Left lobe of liver (tissue), 2 donors: Measurements from ENCODE around the gene SAMD13. TPM values are rescaled to one million over a fixed set of nuclear protein-coding genes. Genes with fewer than 3 reads are reported as not detected.

Experiments
- ATAC-seq: fragments of 200-7000 bp; cut with Tn5 transposase; one replicate; pipeline ENCODE4 v1.9.1; 2020; ENCODE audit warnings: mild to moderate bottlenecking, moderate library complexity
- DNase-seq: peaks from one replicate; pipeline ENCODE4 v3.0.0-alpha.2; 2020; ENCODE audit warnings: low spot score
- total RNA-seq: library from RNA; stranded (reverse); gene quantifications from one replicate; pipeline ENCODE4 v1.2.1, GENCODE V29; 2021
- donor health status: DM: no; HTN: no; CAD: no; lungs with moderate emphysema.
- donor health status: DM: no; HTN: yes; CAD: no.

The SAMD13 gene
- total RNA-seq, result 0.23 TPM

GRCh38 chr1:84301004-84301784 is at the start of gene SAMD13:
SAMD13 (plus strand) TSS chr1:84301708; CDS start chr1:84303235, 1,527 bp downstream.
- ATAC-seq (peak; percentile 47), DNase-seq (peak; percentile 74)

DNA sequence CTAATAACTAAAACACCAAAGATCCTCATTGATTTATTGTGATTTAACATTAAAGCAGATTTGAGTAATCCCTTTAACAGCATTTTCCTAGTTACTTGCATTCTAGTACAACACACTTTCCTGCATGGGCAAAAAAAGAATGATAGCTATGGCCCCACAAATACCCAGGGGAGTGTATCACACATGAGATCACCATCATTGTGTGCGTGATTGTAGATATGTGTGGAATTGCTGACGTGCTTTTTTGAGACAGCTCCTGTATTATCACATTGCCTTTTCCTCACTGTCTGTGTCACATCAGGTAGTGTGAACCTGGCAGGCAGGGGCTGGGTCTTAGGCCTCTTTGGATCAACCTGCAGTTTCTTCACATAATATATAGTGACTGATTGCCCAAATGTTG is 48.5 kb upstream of the SAMD13 start:
- DNase-seq, result no peak
- no peak for ATAC-seq

DNA sequence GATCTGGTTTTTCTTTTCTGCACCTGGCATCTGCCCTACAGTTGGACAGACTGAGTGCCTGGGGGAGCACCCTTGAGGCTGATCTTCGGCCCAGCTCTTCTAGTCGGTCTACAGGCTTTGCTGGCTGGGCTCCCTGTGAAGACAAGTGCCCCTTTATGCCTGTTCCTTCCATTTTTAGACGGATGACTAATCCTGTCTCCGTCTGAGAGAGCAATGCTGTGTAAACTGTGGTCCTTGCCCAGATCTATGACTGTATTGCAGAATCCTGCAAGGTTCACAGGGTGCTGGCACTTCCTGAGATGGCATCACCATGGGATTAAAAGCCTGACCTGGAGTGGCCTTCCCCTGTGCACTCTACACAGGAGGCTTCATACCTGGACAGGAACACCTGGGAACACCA is 47.6 kb upstream of the SAMD13 start:
- peak; percentile 78 for ATAC-seq

GRCh38 chr1:84254703-84255238 is 46.7 kb upstream of the SAMD13 start:
- no peak for DNase-seq
- ATAC-seq, result no peak

More for the DNA sequence above, 47.6 kb upstream of the SAMD13 start:
- no peak for DNase-seq

DNA sequence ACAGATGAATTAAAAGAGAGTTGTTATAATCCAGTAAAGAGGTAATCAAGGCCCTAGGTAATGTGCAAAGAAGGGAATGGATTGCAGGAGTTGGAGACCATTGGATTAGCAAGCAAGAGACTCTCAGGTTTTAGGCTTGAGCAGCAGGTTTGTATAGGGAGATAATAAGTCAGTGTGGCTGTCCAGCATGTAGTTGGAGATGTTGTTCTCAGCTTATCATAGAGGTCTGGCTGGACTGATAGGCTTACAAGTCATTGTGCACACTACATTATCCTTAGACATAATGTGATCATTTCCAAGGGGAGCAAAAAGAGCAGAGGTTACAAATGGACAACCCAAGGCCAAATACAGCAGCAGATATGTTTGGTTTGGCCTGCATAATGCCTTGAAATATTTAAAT is 45.9 kb upstream of the SAMD13 start:
- DNase-seq (no peak), ATAC-seq (no peak)

- DNase-seq, result no peak
Measured at GRCh38 chr1:84257617-84258016, 43.9 kb upstream of the SAMD13 start.

DNA sequence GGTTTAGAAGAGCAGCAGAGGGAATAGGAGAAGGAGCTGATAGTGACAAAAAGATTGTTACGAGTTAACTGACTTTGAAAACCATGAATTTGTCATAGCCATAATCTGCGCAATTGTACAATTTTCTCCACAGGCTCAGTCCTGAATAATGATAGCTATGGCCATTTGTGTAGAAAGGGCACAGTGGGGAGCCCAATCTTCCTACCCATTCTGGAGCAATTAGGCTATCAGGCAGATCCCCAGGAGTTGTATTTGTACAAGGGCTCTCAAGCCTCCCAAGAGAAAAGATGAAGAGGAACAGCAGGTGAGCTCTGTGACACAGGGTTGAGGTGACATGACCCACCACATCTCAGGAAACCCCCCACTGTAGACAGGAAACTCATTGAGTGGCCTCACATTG is 42.1 kb upstream of the SAMD13 start:
- no peak for ATAC-seq
- no peak for DNase-seq

More at GRCh38 chr1:84257617-84258016, 43.9 kb upstream of the SAMD13 start:
- ATAC-seq, result no peak

GRCh38 chr1:84259989-84260388 is 41.5 kb upstream of the SAMD13 start:
- DNase-seq, result no peak
- no peak for ATAC-seq

- no peak for DNase-seq
Measured at GRCh38 chr1:84260852-84261518, 40.5 kb upstream of the SAMD13 start.

GRCh38 chr1:84264961-84265360 is 36.5 kb upstream of the SAMD13 start:
- ATAC-seq (no peak), DNase-seq (no peak)

More at GRCh38 chr1:84260852-84261518, 40.5 kb upstream of the SAMD13 start:
- ATAC-seq, result peak; percentile 66

GRCh38 chr1:84265867-84266266 is 35.6 kb upstream of the SAMD13 start:
- no peak for ATAC-seq
- DNase-seq, result no peak

GRCh38 chr1:84266748-84267147 is 34.8 kb upstream of the SAMD13 start:
- ATAC-seq (no peak), DNase-seq (no peak)

DNA sequence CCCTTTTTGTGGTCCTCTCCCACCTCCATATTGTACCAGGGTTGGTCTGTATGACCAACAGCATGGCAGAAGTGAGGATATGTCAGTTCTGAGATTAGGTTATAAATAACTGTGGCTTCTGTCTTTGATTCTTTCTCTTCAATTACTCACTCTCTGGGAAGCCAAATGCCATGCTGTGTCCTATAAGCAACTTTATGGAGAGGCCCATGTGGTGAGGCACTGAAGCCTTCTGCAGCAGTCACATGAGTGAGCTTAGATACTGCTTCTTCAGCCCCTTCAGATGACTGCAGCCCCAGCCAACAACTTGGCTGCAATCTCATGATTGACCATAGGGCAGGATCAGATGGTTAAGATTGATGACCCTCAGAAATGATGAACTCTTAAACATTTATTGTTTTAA is 34.0 kb upstream of the SAMD13 start:
- ATAC-seq, result no peak

GRCh38 chr1:84268346-84268745 is 33.2 kb upstream of the SAMD13 start:
- ATAC-seq (no peak), DNase-seq (no peak)

More for the DNA sequence above, 34.0 kb upstream of the SAMD13 start:
- no peak for DNase-seq

- DNase-seq, result no peak
- ATAC-seq, result no peak
Measured at GRCh38 chr1:84269306-84269705, 32.2 kb upstream of the SAMD13 start.

DNA sequence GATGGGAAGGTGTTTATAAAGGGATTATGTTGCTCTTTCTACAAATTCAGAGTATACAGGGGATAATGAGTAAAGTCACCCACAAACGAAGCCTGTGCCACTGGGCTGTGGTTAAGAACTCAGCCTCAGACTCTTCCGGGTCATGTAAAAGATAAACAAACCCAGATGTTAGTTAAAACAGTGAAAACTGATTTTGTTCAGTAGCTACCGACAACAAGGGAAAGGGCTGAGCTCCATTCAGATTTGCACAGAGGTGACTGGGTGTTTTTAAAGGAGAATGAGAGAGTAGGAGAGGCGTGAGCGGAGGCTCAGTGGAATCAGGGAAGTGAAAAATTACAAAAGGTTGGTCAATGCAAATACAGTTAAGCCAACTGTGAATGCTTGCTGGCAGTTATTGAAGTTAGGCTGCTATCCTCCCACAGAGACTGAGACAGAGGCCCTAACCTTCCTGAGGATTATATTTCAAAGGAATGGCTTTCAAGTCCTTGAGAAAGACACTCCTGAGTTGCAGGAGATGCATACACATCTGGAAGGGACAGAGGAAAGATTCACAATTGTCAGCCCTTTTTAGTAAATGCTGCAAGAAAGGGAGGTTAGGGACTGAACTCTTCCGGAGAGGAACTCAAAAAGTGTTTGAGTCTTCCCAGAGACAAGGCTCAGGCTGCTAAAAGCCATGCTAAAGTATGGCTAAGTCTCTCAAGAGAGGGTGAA is 29.9 kb upstream of the SAMD13 start:
- DNase-seq (no peak), ATAC-seq (no peak)

DNA sequence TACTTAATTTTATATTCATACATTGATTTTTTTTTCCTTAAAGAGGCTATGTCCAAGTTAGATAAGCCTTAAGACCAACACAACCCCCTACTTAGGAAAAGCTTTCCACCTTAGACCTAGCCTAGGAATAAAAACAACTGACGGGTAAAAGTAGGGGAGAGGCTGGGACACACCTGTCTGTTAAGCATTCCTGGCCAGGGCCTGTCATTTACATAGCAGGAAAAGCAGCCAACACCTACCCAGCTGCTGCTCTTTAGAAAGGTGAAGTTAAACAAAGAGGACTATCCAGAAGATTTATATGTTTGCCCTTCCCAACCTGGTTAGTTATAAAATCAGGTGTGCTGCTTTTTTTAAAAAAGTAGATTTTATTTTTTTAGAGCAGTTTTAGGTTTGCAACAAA is 29.1 kb upstream of the SAMD13 start:
- no peak for DNase-seq
- no peak for ATAC-seq

- ATAC-seq, result no peak
Measured at GRCh38 chr1:84277343-84278059, 24.0 kb upstream of the SAMD13 start.

DNA sequence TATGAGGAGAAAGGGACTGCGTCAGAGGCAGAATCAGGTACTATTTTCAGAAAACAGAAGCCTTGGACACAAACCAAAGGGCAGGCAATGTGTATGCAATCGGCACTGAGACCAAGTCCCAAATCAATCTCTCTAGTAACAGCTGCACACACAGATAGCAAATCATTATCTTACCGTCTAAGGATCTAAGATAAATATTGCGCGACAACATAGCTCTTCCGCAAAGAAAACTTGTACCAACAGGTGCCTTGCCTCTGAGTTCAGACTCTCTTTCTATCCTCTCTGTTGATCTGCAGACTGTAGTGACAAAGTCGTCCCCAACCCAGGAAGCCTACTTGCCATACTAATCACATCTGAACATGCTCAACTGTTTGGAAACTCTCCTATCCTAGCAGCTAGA is 22.6 kb upstream of the SAMD13 start:
- ATAC-seq, result peak; percentile 84
- no peak for DNase-seq

More at GRCh38 chr1:84277343-84278059, 24.0 kb upstream of the SAMD13 start:
- DNase-seq, result no peak

GRCh38 chr1:84280912-84281311 is 20.6 kb upstream of the SAMD13 start:
- ATAC-seq (no peak), DNase-seq (no peak)
